GM19463 (cell line): ENCODE results near the gene USP28.
"Not testable (repeated sequence)": the region's sequence is repeated elsewhere in the genome, so short reads cannot be mapped to it uniquely, and the experiment has no call there.

Source experiments
- ATAC-seq: cut with Tn5 transposase; IDR thresholded peaks from one replicate; pipeline ENCODE4 v1.9.1; 2021; ENCODE audit warnings: mild to moderate bottlenecking, moderate library complexity; ENCODE audit not compliant: unreplicated experiment

USP28 gene

GRCh38 chr11:113779496-113779895 is 95.9 kb downstream of the USP28 start, which contains the start of gene CLDN25:
TSS of gene CLDN25 (plus strand) at chr11:113779796. CDS start at chr11:113779796, 0 bp downstream.
- no peak for ATAC-seq

GRCh38 chr11:113778111-113778910 is 97.1 kb downstream of the USP28 start:
- no peak for ATAC-seq

GRCh38 chr11:113774174-113774503 is 101.2 kb downstream of the USP28 start:
- no peak for ATAC-seq

GRCh38 chr11:113773416-113774173 is 101.8 kb downstream of the USP28 start, which contains the start of gene ZW10:
TSS of gene ZW10 (minus strand) at chr11:113773692. CDS start at chr11:113773666, 26 bp downstream.
- peak; percentile 99 for ATAC-seq

GRCh38 chr11:113773092-113773415 is 102.3 kb downstream of the USP28 start:
- no peak for ATAC-seq

- no peak for ATAC-seq
Observed at GRCh38 chr11:113771964-113772363, 103.4 kb downstream of the USP28 start.

GRCh38 chr11:113764527-113765219 is 110.7 kb downstream of the USP28 start:
- no peak for ATAC-seq

GRCh38 chr11:113763040-113763439 is 112.3 kb downstream of the USP28 start:
- ATAC-seq: not testable (repeated sequence)

- no peak for ATAC-seq
Observed at GRCh38 chr11:113760241-113760640, 115.1 kb downstream of the USP28 start.

- no peak for ATAC-seq
Observed at GRCh38 chr11:113752932-113753331, 122.4 kb downstream of the USP28 start.
